Large intestine (tissue), 1 donor: ENCODE data around the gene SYNE4. TPM values are rescaled to one million over a fixed set of nuclear protein-coding genes. Genes with fewer than 3 reads are reported as not detected.

Experiments used
- polyA plus RNA-seq: library from polyadenylated mRNA; unstranded; fragments of 120-200 nt; gene quantifications from one replicate; pipeline ENCODE4 v1.2.1, GENCODE V29; 2013

SYNE4 gene
- polyA plus RNA-seq, 1 donor: 9.8 TPM

Other genes with a start within 250 kb of the SYNE4 start
- gene ARHGAP33, start 233.2 kb downstream of the SYNE4 start, polyA plus RNA-seq: 22.2 TPM
- gene PRODH2, start 196.0 kb downstream of the SYNE4 start, polyA plus RNA-seq: 1.9 TPM
- 3.2 TPM for gene NPHS1, start 156.3 kb downstream of the SYNE4 start, polyA plus RNA-seq
- 1.8 TPM for gene KIRREL2, start 151.9 kb downstream of the SYNE4 start, polyA plus RNA-seq
- 32.7 TPM for gene APLP1, start 140.2 kb downstream of the SYNE4 start, polyA plus RNA-seq
- 7.7 TPM for gene NFKBID, start 108.3 kb downstream of the SYNE4 start, polyA plus RNA-seq
- gene HCST, start 106.3 kb downstream of the SYNE4 start, polyA plus RNA-seq: 11.1 TPM
- 41.8 TPM for gene TYROBP, start 100.5 kb downstream of the SYNE4 start, polyA plus RNA-seq
- gene LRFN3, start 72.4 kb downstream of the SYNE4 start, polyA plus RNA-seq: 10.7 TPM
- 23.4 TPM for gene SDHAF1, start 13.6 kb downstream of the SYNE4 start, polyA plus RNA-seq
- gene ALKBH6, start 5.4 kb upstream of the SYNE4 start, polyA plus RNA-seq: 13.8 TPM
- 21.5 TPM for gene CLIP3, start 24.1 kb upstream of the SYNE4 start, polyA plus RNA-seq
- gene THAP8, start 45.5 kb upstream of the SYNE4 start, polyA plus RNA-seq: 9.1 TPM
- 2.6 TPM for gene WDR62, start 46.1 kb upstream of the SYNE4 start, polyA plus RNA-seq
- 0.09 TPM for gene OVOL3, start 102.3 kb upstream of the SYNE4 start, polyA plus RNA-seq
- 47.5 TPM for gene POLR2I, start 106.1 kb upstream of the SYNE4 start, polyA plus RNA-seq
- gene TBCB, start 106.7 kb upstream of the SYNE4 start, polyA plus RNA-seq: 95.3 TPM
- gene CAPNS1, start 131.3 kb upstream of the SYNE4 start, polyA plus RNA-seq: 516 TPM
- 11.5 TPM for gene COX7A1, start 143.6 kb upstream of the SYNE4 start, polyA plus RNA-seq
- 5.3 TPM for gene ZNF565, start 205.9 kb upstream of the SYNE4 start, polyA plus RNA-seq
- 71.8 TPM for gene ZNF146, start 206.3 kb upstream of the SYNE4 start, polyA plus RNA-seq